Osteocyte (in vitro differentiated cells): ENCODE results near the gene LAPTM5. TPM values are rescaled to one million over a fixed set of nuclear protein-coding genes. Genes with fewer than 3 reads are reported as not detected.

Source experiments
- DNase-seq: peaks from one replicate; pipeline ENCODE4 v3.0.0; 2021; ENCODE audit warnings: mixed read lengths; ENCODE audit not compliant: unreplicated experiment; ENCODE audit errors: extremely low spot score
- H3K27ac Mint-ChIP-seq: one replicate; pipeline ENCODE4 v1.8.0; 2021; ENCODE audit warnings: mild to moderate bottlenecking, mixed read lengths; ENCODE audit not compliant: unreplicated experiment
- H3K27me3 Mint-ChIP-seq: one replicate; pipeline ENCODE4 v1.8.0; 2021; ENCODE audit warnings: mixed read lengths; ENCODE audit not compliant: unreplicated experiment
- H3K36me3 Mint-ChIP-seq: one replicate; pipeline ENCODE4 v1.8.0; 2021; ENCODE audit warnings: mixed read lengths; ENCODE audit not compliant: unreplicated experiment
- H3K4me1 Mint-ChIP-seq: one replicate; pipeline ENCODE4 v1.8.0; 2021; ENCODE audit warnings: mixed read lengths; ENCODE audit not compliant: unreplicated experiment
- H3K4me3 Mint-ChIP-seq: one replicate; pipeline ENCODE4 v1.8.0; 2021; ENCODE audit warnings: mild to moderate bottlenecking, moderate library complexity, mixed read lengths; ENCODE audit not compliant: unreplicated experiment
- H3K9me3 Mint-ChIP-seq: one replicate; pipeline ENCODE4 v1.8.0; 2021; ENCODE audit warnings: mixed read lengths; ENCODE audit not compliant: unreplicated experiment
- total RNA-seq: library from RNA; stranded (reverse); gene quantifications from 2 replicates; pipeline ENCODE4 v1.2.1, GENCODE V29; 2021
- TF ChIP-seq, protein P1 (sequence below): fragments of 200-600 bp; sonication (generic); IDR thresholded peaks from 2 replicates; pipeline ENCODE4 v1.5.0; 2021; ENCODE audit warnings: antibody characterized with exemption, mild to moderate bottlenecking, moderate library complexity

LAPTM5 gene
- total RNA-seq, 1 donor from 2014 or later: not detected

DNA sequence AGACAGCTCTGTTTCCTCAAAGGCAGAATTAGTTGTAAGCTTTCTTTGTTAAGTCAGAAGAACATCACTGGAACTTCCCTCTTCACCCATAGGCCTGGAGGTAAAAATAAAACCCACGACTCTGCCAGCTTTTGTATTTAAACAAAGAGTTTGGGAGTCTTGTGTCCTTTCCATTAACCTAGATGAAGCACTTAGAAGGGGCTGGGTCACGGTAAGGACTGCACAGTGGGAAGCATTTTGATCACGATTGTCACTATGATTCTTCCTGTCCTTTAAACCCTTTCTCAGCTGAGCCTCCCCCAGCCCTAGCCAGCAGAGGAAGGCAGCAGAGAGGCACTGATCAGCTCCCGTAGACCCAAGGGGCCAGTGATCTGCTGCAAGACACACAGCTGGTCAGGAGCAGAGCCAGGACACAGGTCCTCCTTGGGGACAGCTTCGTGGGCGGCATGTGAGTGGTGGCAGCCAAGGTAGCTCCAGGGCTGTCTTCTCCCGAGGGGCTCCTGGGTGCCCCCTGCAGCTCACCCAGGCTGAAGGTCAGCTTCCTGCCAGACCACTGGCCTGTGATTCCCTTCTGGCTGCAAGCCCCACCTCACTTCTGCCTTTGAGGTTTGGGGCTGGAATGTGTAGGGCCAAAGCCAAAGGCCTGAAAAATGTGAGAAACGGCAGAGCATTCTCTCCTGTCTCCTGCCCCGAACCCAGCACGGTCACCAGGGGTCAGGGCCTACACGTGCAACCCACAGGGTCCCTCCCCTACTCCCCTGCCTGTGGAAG is 4.0 kb upstream of the LAPTM5 start:
- H3K4me3 Mint-ChIP-seq: no peak overlapping the region
- peaks cover 29% of the 10 kb centered on the region for H3K4me1 Mint-ChIP-seq
- H3K27me3 Mint-ChIP-seq: no peaks in the 10 kb centered on the region
- H3K36me3 Mint-ChIP-seq: no peaks in the 10 kb centered on the region
- H3K9me3 Mint-ChIP-seq: no peaks in the 10 kb centered on the region
- TF ChIP-seq, protein P1, sequence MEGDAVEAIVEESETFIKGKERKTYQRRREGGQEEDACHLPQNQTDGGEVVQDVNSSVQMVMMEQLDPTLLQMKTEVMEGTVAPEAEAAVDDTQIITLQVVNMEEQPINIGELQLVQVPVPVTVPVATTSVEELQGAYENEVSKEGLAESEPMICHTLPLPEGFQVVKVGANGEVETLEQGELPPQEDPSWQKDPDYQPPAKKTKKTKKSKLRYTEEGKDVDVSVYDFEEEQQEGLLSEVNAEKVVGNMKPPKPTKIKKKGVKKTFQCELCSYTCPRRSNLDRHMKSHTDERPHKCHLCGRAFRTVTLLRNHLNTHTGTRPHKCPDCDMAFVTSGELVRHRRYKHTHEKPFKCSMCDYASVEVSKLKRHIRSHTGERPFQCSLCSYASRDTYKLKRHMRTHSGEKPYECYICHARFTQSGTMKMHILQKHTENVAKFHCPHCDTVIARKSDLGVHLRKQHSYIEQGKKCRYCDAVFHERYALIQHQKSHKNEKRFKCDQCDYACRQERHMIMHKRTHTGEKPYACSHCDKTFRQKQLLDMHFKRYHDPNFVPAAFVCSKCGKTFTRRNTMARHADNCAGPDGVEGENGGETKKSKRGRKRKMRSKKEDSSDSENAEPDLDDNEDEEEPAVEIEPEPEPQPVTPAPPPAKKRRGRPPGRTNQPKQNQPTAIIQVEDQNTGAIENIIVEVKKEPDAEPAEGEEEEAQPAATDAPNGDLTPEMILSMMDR: no peak
- no peak for DNase-seq
- no peak overlapping the region for H3K27ac Mint-ChIP-seq

DNA sequence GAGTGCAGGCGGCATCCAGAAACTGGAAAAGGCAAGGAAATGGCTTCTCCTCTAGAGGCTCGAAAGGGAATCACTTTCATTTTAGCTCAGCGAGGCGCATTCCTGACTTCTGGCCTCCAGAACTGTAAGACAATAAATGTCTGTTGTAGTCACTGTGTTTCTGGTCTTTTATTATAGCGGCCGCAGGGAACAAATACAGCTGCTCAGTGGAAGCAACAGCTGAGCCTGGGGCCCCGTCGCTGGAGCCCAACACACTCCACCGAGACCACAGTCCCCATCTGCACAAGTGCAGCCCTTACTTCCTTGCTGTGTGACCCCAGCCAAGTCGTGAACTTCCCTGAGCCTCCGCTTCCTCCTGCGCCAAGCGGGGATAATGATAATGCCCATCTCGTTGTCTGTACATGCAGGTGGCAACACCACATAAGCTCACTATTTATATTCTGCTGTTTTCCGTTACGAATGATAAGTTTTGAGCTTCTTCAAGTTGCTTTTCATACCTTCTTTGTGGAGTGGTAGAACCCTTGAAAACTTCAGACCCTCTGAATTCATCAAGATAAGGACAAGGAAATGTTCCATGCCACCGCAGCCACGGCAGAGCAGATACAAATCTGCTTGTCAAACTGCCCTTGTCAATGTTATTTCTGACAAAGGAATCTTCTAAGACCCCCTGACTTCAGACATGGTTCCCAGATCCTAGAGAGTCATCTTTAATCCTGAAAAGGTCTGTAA is 3.2 kb upstream of the LAPTM5 start:
- no peak for DNase-seq
- Mint-ChIP-seq H3K9me3 (no peaks in the 10 kb centered on the region), H3K27me3 (no peaks in the 10 kb centered on the region), H3K27ac (no peak overlapping the region), H3K36me3 (no peaks in the 10 kb centered on the region), H3K4me3 (no peak overlapping the region), H3K4me1 (peaks cover 34% of the 10 kb centered on the region)
- TF ChIP-seq, protein P1: no peak

DNA sequence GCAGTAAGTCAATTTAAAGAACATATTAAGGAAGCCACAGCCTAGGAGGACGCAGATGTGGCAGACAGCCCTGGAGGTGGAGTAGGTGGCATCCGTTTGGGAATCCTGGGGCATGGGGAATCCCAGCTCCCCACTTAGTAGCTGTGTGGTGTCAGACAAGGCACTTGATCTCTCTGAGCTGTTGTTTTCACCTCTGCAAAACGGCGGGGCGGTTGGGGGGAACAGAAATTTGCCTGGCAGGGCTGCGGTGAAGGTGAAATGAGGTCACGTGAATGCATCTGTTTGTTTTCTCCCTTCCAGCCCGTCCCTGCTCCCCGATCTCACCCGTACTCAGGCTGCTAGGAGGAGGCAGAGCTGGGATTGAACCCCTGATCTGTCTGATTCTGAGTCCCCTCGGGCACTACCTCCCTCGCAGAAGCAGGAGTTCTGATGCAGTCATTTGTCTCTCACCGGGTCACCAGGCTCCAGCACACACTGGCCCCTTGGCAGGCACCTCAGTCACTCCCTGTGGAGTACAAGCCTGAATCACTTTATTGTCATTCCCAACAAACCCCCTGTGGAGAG is 2.2 kb upstream of the LAPTM5 start:
- no peak for DNase-seq

DNA sequence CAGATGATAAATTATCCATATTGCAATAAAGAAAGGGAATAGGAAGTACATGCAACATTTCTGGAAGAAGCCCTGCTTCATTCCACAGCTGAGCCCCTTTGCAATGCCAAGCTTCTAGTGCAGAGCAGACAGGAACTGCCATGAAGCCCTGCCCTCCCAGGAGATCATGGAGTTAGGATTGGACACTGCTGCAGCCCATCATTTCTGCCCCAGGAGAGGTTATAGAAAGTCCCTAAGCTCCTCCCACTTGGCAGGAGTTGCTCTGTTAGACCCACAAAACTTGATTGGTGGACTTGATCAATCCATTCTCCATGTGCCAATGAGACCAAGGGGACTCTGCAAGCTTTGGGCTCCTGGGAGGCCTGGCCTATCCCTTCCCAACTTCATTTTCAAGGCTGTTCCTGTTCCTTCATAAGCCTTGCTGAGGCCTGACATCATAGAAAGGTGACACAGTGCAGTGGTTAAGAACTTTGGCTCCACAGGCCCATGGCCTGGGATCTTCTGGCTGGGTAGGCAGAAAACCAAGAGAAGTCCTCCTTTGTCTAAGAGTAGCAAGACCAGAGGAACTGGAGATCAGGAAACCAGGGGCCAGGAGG is 1.3 kb upstream of the LAPTM5 start:
- H3K4me3 Mint-ChIP-seq: no peak overlapping the region
- peaks cover 30% of the 10 kb centered on the region for H3K4me1 Mint-ChIP-seq
- no peaks in the 10 kb centered on the region for H3K27me3 Mint-ChIP-seq
- no peaks in the 10 kb centered on the region for H3K9me3 Mint-ChIP-seq
- DNase-seq: no peak
- no peaks in the 10 kb centered on the region for H3K36me3 Mint-ChIP-seq
- TF ChIP-seq, protein P1: no peak
- no peak overlapping the region for H3K27ac Mint-ChIP-seq

More for the DNA sequence above, 2.2 kb upstream of the LAPTM5 start:
- no peaks in the 10 kb centered on the region for H3K36me3 Mint-ChIP-seq
- no peak overlapping the region for H3K4me3 Mint-ChIP-seq
- H3K27ac Mint-ChIP-seq: no peak overlapping the region
- no peaks in the 10 kb centered on the region for H3K9me3 Mint-ChIP-seq
- H3K4me1 Mint-ChIP-seq: peaks cover 34% of the 10 kb centered on the region
- no peaks in the 10 kb centered on the region for H3K27me3 Mint-ChIP-seq
- TF ChIP-seq, protein P1: no peak
